Colonic mucosa (tissue), 4 donors: ENCODE results near the gene FN3KRP. TPM values are rescaled to one million over a fixed set of nuclear protein-coding genes. Genes with fewer than 3 reads are reported as not detected.
A peak's percentile ranks its signal among the peaks of the same experiment; 100 is the strongest.

Experiments
- DNase-seq: peaks from one replicate; pipeline ENCODE4 v3.0.0-alpha.2; 2020
- H3K27ac ChIP-seq: fragments of 200-600 bp; one replicate; pipeline ENCODE4 v1.8.0; 2021
- H3K27me3 ChIP-seq: fragments of 200-600 bp; one replicate; pipeline ENCODE4 v1.8.0; 2021
- H3K36me3 ChIP-seq: fragments of 200-600 bp; one replicate; pipeline ENCODE4 v1.8.0; 2021
- H3K4me1 ChIP-seq: fragments of 200-600 bp; one replicate; pipeline ENCODE4 v1.8.0; 2021; ENCODE audit warnings: mild to moderate bottlenecking
- H3K4me3 ChIP-seq: fragments of 200-600 bp; one replicate; pipeline ENCODE4 v1.8.0; 2021
- H3K9ac ChIP-seq, 2 donors: one replicate each; pipeline ENCODE4 v1.7.0; 2013; ENCODE audit warnings: control low read depth in 2 of 2, low read depth in 2 of 2, low read length in 2 of 2
- H3K9me3 ChIP-seq: fragments of 200-600 bp; one replicate; pipeline ENCODE4 v1.8.0; 2021
- intact Hi-C: fragments of 100-400 bp; cut with DNase I; formaldehyde crosslinking; loops from one replicate; pipeline ENCODE4 v1.14.1; 2022
- total RNA-seq, 2 donors: library from RNA; stranded (reverse); fragmentation: NEBNext Ultra II Directional in 1 of 2; extraction: Animal tissue kit (Norgen Biotek cat#: 25700) in 1 of 2; gene quantifications; one replicate each; pipeline ENCODE4 v1.2.1, GENCODE V29; 2021
- TF ChIP-seq, protein P1 (sequence below): fragments of 200-600 bp; IDR thresholded peaks from one replicate; pipeline ENCODE4 v1.8.0; 2022; ENCODE audit warnings: antibody characterized with exemption, mild to moderate bottlenecking
- donor health status: healthy.
- donor health status: DM: no; HTN: no; CAD: no.
- donor health status: DM: no; HTN: no; CAD: no.

The FN3KRP gene
- total RNA-seq, 2 donors from 2014 or later = 34.4 to 52.5 TPM

GRCh38 chr17:82696259-82696658 lies 20.2 kb upstream of the FN3KRP start:
- intact Hi-C loops = no loop called here
- Histone ChIP-seq H3K36me3 (no peaks in the 10 kb centered on the region), H3K27ac (no peak overlapping the region), H3K9me3 (no peaks in the 10 kb centered on the region), H3K4me1 (peaks cover 4% of the 10 kb centered on the region), H3K4me3 (no peak overlapping the region), H3K27me3 (no peaks in the 10 kb centered on the region), H3K9ac (no peak overlapping the region)
- no peak for DNase-seq
- TF ChIP-seq, protein P1, sequence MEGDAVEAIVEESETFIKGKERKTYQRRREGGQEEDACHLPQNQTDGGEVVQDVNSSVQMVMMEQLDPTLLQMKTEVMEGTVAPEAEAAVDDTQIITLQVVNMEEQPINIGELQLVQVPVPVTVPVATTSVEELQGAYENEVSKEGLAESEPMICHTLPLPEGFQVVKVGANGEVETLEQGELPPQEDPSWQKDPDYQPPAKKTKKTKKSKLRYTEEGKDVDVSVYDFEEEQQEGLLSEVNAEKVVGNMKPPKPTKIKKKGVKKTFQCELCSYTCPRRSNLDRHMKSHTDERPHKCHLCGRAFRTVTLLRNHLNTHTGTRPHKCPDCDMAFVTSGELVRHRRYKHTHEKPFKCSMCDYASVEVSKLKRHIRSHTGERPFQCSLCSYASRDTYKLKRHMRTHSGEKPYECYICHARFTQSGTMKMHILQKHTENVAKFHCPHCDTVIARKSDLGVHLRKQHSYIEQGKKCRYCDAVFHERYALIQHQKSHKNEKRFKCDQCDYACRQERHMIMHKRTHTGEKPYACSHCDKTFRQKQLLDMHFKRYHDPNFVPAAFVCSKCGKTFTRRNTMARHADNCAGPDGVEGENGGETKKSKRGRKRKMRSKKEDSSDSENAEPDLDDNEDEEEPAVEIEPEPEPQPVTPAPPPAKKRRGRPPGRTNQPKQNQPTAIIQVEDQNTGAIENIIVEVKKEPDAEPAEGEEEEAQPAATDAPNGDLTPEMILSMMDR = no peak

DNA sequence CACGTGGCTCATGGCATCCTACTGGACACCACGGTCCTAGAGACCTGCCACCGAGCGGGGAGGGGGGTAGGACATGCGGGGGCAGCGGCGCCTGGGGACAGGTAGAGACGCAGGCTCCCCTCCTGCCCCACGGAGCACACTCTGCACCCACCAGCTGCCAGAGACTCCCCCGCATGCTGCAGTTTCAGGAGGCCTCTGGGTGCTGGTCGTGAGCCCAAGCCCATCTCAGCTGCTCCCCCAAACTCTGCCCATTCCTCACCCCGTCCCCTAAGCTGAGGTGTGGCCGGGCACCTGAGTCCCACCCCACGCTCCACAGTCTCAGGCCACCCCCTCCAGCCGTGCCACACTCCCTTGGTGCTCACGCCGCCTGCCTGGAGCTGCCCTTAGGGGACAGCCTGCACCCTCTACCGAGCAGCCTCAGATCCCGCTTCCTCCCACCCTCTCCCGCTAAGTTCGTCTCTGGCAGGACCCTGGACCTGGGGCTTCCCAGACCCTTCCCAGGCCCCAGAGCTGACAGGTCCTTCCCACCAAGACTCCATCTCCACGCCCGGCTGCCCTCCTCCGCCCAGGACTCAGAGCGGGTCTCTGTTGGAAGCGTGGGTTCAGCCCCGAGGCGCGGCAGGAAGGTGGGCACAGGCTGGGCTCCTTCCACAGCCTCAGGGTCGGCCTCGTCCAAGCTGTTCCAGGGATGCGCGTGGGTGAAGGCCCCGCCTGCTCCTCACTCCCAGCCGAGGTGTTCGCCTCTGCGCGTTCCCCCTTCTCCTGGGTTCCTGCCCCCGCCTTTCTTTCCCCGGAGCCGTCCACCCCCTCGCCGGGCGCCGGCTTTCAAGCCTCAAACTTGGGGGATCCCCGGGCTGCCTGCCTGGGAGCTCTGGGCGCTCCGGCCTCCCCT lies 19.3 kb upstream of the FN3KRP start:
- Histone ChIP-seq H3K36me3 (no peaks in the 10 kb centered on the region), H3K4me3 (peak overlapping the region; percentile 80), H3K27ac (no peak overlapping the region), H3K27me3 (no peaks in the 10 kb centered on the region), H3K4me1 (peaks cover 9% of the 10 kb centered on the region), H3K9ac (peak overlapping the region; percentile 46 to 68), H3K9me3 (no peaks in the 10 kb centered on the region)
- no peak for DNase-seq
- intact Hi-C loops = no loop called here
- TF ChIP-seq, protein P1 = no peak

- Histone ChIP-seq H3K9ac (peak overlapping the region; percentile 46 to 68), H3K4me3 (peak overlapping the region; percentile 80), H3K27me3 (no peaks in the 10 kb centered on the region), H3K4me1 (peaks cover 12% of the 10 kb centered on the region), H3K9me3 (no peaks in the 10 kb centered on the region), H3K27ac (no peak overlapping the region), H3K36me3 (no peaks in the 10 kb centered on the region)
- TF ChIP-seq, protein P1 = no peak
- no peak for DNase-seq
- intact Hi-C loops = no loop called here
Observed at GRCh38 chr17:82697808-82698064, 18.8 kb upstream of the FN3KRP start.

DNA sequence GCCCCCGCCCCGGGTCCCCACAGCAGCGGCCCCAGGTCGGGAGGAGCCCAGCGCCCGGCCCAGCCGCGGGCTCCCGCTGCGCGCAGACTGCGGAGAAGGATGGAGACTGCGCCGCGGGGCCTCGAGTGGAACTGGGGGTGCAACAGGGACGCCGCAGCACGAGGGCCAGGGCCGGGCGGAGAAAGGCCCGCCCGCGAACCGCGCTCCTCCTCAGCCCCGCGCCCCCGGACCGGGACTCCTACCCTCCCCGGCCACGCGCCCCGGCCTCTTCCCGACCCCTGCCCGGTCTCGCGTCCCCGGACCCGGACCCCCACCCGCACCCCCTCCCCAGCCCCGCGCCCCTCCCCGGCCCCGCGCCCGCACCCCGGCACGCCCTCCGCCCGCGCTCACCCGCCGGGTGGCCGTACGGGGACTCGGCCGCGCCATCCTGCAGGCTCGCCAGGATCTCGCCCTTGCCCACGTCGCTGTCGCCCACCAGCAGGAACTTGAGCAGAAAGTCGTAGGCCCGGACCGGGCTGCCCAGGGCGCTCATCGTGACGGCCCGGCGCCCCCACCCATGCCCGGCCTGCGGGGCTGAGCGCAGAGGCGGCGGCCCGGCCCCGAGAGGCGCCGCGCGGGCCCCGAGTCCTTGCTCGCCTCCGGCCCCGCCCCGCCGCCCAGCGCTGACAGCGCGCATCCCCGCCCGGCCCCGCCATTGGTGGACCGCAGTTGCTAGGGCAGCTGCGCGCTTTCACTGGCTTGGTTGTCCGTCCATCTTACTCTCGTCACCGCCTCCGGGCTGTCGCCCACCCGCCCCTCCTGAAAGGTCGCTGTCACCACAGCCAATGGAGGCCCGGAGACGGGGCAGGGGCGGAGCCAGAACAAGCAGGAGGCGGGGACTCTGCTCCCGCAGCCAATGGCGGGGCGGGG lies 18.2 kb upstream of the FN3KRP start, which contains the start of gene RAB40B:
Gene RAB40B, minus strand, starts transcription at position 634 of the 909 bp plus-strand sequence. Its CDS starts 102 bp downstream, at position 532.
- Histone ChIP-seq H3K9ac (peak within 1 kb of the TSS; percentile 71 to 72), H3K4me1 (peaks cover 12% of the 10 kb centered on the region), H3K9me3 (no peaks in the 10 kb centered on the region), H3K36me3 (no peaks in the 10 kb centered on the region), H3K4me3 (peak within 1 kb of the TSS; percentile 80), H3K27me3 (no peaks in the 10 kb centered on the region), H3K27ac (no peak within 1 kb of the TSS)
- intact Hi-C loops = no loop called here
- TF ChIP-seq, protein P1 = no peak
- peak; percentile 99 for DNase-seq

GRCh38 chr17:82698974-82699442 lies 17.5 kb upstream of the FN3KRP start:
- DNase-seq = no peak
- Histone ChIP-seq H3K27ac (no peak overlapping the region), H3K9me3 (no peaks in the 10 kb centered on the region), H3K36me3 (no peaks in the 10 kb centered on the region), H3K4me3 (peak overlapping the region; percentile 80), H3K9ac (peak overlapping the region; percentile 65 to 72), H3K4me1 (peaks cover 12% of the 10 kb centered on the region), H3K27me3 (no peaks in the 10 kb centered on the region)
- TF ChIP-seq, protein P1 = no peak
- intact Hi-C loops = no loop called here
